GM19438 (cell line): ENCODE data around the gene ZNF587.
"Not testable (repeated sequence)": the region's sequence is repeated elsewhere in the genome, so short reads cannot be mapped to it uniquely, and the experiment has no call there.

Experiments
- ATAC-seq: cut with Tn5 transposase; IDR thresholded peaks from one replicate; pipeline ENCODE4 v1.9.1; 2021; ENCODE audit warnings: low read depth; ENCODE audit not compliant: unreplicated experiment

Gene ZNF587

DNA sequence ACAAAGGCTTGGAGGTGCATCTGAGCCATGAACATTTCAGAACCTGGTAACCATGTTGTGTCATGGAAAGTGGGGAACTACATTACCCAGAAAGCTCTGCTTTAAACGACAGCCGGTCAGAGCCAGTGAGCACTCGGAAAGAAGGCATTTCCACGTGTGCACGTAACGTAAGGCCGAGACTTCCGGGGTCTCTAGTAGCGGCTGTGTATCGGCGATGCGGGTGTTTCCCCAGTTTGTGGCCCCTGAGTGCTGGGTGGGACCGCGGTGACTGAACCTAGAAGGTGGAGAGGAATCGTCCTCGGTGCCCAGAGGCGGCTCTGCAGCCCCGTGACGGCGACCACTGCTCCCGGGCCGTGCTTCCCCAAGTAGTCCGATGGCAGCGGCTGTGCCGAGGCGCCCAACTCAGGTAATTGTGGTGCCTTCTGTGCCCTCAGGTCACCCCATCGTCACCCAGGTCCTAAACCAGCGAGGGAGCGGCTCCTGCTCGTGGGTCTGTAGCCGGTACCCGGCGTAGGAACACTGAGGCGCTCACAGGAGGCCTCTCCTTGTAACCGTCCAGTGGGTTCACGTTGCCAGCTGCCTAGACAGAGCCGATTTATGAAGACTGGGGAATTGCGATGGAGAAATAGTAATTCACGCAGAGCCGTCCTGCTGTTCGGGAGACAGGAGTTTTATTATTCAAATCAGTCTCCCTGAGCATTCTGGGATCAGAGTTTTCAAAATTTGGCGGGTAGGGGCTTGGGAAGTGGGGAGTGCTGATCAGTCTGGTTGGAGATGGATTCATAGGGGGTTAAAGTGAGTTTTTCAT lies at the start of gene ZNF587:
ZNF587 (plus strand) TSS at position 194 of the 808 bp plus-strand sequence; CDS start at position 374, 180 bp downstream.
- ATAC-seq, result peak; percentile 86

DNA sequence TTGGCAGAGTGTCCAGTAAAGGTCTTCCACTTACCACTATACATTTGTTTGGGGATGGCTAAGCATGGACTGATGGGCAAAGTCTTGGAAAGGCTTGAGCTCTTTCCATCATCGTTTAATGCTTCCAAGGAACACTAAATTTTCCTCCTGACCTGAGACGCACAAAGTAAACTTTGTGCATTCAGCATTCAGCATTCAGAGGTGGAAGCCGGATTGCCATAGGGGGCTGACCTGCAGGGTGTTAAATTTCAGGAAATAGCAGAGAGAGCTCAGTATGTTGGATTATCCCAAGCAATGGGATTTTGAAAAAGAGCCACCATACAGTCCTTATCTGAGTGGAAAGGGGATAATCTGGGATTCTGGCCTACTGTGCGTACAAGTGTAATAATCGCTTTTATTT lies 49.0 kb upstream of the ZNF587 start:
- no peak for ATAC-seq

DNA sequence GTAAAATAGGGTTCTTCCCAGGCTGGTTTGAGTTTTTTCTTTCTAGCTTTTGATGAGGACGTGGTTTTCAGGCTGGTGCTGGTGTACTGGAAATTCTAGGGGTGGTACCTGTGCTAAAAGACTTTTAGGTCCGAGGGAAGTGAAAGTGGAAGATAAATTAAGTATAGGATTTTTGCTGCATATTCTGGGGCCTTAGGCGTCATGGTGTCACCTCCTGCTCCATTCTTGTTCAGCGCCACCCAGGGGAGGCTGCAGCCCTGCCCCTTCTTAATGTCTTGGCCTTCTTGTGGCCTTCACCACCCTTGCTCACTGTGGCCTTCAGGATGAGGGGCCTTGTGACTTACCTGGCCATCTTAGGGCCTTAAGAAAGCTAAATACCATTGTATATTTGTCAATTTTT lies 47.4 kb upstream of the ZNF587 start:
- ATAC-seq, result no peak

GRCh38 chr19:57803265-57803593 lies 46.4 kb upstream of the ZNF587 start:
- ATAC-seq, result no peak

GRCh38 chr19:57803594-57804325 lies 45.9 kb upstream of the ZNF587 start:
- no peak for ATAC-seq

- ATAC-seq, result no peak
These were observed 42.1 kb upstream of the ZNF587 start for GRCh38 chr19:57807541-57807940.

DNA sequence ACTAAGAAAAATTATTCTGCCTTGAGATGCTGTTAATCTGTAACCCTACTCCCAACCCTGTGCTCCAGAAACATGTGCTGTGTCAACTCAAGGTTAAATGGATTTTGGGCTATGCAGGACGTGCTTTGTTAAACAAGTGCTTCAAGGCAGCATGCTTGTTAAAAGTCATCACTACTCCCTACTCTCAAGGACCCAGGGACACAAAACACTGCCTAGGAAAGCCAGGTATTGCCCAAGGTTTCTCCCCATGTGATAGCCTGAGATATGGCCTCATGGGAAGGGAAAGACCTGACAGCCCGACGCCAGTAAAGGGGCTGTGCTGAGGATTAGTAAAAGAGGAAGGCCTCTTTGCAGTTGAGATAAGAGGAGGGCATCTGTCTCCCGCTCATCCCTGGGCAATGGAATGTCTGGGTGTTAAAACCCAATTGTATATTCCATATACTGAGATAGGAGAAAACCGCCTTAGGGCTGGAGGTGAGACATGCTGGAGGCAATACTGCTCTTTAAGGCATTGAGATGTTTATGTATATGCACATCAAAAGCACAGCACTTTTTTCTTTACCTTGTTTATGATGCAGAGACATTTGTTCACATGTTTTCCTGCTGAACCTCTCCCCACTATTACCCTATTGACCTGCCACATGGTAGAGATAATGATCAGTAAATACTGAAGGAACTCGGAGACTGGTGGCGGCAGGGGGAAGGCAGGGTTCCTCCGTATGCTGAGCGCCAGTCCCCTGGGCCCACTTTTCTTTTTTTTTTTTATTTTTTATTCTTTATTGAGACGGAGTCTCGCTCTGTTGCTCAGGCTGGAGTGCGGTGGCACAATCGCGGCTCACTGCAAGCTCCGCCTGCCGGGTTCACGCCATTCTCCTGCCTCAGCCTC lies 39.0 kb upstream of the ZNF587 start:
- not testable (repeated sequence) for ATAC-seq

GRCh38 chr19:57812226-57812625 lies 37.4 kb upstream of the ZNF587 start:
- no peak for ATAC-seq

DNA sequence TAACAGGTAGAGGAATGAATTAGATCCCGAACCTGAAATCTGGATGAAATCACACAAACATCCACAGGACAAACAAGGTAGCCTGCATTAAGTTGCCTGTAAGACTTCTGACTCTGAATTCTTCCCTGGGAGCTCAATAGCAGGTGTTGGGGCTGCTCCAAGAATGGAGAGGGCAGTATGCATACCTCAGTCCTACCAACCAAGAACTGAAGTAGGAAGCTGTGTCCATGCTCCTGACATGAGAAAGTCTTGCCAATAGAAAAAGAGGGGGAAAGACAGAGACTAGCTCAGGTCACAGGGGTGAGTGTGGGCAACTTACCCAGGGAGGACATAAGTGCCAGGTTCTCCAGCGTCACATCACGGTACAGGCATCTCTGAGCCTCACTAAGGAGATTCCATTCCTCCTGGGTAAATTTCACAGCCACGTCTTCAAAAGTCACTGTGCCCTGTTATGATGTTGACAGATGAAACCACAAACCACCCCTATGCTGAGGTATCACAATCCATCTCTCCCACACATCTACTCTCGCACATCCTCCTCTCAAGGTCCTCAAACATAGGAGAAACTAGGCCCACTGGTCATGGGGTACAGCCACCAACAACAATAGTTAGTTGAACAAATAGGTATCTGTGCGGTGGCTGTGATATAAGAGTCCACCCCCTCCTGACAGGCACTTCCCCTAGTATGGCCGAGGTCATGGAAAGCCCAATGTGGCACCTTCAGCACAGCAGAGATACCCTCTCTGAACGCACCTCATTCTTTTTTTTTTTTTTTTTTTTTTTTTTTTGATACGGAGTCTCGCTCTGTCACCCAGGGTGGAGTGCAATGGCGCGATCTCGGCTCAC lies 36.5 kb upstream of the ZNF587 start:
- ATAC-seq, result not testable (repeated sequence)

GRCh38 chr19:57813919-57814504 lies 35.6 kb upstream of the ZNF587 start:
- ATAC-seq, result no peak

DNA sequence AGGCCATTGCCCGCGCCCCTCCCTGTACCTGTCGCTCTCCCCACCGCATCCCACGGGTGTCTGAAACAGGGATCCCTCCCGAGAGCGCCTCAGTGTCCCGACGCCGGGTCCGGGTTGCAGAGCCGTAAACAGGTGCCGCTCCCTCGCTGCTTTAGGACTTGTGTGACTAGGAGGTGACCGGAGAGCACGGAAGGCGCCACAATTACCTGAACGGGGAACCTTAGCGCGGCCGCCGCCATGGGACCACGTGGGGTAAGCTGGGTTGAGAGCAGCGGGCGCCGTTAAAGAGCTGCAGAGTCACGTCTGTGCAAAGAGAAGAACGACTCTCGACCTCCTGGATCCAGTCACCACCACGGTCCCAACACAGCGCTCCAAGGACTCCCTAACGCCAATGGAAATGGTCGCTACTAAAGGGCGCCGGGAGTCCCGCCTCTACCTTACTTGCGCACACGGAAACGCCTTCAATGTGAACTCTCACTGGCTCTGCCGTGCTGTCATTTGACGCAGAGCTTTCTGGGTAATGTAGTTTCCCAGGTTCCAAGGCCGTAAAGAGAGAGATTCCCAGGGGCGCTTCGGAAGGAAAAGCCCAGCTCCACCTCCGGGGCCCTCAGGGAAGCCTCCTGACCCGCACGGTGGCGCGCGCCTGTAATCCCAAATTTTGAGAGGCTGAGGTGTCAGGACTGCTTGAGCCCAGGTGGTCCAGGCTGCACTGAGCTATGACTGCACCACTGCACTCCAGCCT lies 35.0 kb upstream of the ZNF587 start, which contains the start of gene ZNF552:
ZNF552 (minus strand) TSS at position 409 of the 742 bp plus-strand sequence; CDS start at position 239, 170 bp downstream.
- ATAC-seq, result peak; percentile 50

GRCh38 chr19:57815247-57816075 lies 34.2 kb upstream of the ZNF587 start:
- no peak for ATAC-seq

DNA sequence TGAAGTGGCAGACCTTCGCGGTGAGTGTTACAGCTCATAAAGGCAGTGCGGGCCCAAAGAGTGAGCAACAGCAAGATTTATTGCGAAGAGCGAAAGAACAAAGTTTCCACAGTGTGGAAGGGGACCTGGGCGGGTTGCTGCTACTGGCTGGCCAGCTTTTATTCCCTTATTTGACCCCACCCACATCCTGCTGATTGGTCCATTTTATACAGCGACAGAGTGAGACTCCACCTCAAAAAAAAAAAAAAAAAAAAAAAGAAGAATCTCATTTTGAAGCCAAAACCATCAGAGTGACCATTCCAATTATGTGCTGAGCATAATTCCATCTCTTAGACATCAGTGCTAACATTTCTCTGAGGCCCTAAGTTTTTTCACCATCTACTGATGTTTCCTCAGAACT lies 33.0 kb upstream of the ZNF587 start:
- ATAC-seq, result no peak

GRCh38 chr19:57817976-57818375 lies 31.7 kb upstream of the ZNF587 start:
- ATAC-seq, result no peak

- no peak for ATAC-seq
These were observed 31.3 kb upstream of the ZNF587 start for GRCh38 chr19:57818378-57818777.

DNA sequence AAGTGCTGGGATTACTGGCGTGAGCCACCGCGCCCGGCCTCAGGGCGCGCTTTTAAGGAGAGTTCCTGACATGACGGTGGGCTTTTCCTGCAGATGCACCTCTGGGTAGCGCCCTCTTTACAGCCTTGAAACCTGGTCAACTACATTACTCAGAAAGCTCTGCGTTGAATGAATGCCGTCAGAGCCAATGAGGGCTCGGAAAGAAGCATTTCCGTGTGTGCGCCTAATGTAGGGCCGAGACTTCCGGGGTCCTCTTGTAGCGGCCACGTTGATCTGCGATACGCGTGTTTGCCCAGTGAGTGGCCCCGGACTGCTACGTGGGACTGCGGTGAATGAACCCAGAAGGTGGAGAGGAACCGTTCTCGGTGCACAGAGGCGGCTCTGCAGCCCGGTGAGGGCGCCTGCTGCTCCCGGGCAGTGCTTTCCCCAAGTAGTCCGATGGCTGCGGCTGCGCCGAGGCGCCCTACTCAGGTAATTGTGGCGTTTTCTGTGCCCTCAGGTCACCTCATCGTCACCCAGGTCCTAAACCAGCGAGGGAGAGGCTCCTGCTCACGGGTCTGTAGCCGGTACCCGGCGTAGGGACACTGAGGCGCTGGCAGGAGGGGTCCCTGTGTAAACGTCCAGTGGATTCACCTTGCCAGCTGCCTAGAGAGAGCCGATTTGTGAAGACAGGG lies 30.0 kb upstream of the ZNF587 start:
- ATAC-seq, result peak; percentile 90

GRCh38 chr19:57820599-57820998 lies 29.1 kb upstream of the ZNF587 start:
- no peak for ATAC-seq
